GM18907 (cell line): Measurements from ENCODE around the gene PITHD1.
"Not testable (repeated sequence)": the region's sequence is repeated elsewhere in the genome, so short reads cannot be mapped to it uniquely, and the experiment has no call there.

Source experiments
- ATAC-seq: cut with Tn5 transposase; IDR thresholded peaks from one replicate; pipeline ENCODE4 v1.9.1; 2021; ENCODE audit warnings: mild to moderate bottlenecking, moderate library complexity; ENCODE audit not compliant: unreplicated experiment

Gene PITHD1

DNA sequence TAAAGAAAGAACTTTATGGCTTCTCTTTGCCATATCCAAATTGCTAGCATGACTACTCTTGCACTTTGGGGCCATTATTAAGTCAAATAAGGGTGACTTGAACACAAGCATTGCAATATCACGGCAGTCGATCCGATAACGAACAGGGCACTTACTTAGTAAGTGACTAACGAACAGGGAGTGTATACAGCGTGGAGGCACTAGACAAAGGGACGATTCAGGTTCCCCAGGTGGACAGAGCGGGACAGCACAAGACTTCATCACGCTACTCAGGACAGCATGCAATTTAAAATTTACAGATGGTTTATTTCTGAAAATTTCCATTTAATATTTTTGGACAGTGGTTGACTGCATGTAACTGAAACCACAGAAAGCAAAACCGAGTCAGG, 5.4 kb upstream of the PITHD1 start:
- no peak for ATAC-seq

DNA sequence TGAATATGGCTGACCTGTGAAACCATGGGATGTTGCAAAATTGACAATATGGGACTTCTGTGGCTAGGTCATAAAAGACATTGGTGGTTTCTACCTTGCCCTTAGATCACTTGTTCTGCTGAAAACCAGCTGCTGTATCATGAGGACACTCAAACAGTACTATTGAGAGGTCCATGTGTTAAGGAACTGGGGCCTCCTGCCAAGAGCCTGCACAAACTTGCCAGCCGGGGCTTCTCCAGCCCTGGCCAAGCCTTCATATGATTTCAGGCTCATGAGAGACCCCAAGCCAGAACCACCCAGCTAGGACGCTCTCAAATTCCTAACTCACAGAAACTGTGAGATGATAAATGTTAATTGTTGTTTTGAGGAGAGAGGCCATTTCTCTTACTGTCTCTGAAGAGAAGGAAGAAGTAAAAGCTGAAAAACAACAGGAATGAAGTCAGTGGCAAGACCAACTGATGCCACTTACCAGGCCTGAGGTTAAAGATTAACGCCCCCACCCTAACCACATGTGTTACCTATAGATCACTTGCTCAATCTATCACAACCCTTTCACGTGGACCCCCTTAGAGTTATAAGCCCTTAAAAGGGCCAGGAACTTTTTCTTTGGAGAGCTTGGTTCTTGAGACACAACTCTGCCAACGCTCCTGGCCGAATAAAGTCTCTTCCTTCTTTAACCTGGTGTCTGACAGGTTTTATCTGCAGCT, 3.9 kb upstream of the PITHD1 start:
- ATAC-seq, result no peak

DNA sequence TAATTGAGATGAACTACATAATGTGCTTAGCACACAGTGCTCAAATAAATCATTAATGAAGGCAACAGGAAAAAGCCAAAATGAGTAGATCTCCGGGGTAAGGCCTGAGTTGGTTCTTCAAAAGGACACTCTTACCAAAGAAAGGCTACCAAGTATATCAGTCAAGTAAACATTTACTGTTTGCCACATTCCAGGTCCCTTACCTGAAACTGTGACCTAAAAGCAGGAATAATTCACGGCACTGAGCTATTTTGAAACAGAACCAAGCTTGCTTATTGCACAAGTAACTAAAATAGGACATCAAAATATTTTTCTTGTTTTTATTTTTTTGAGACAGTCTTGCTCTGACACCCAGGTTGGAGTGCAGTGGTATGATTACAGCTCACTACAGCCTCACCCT, 2.0 kb upstream of the PITHD1 start:
- ATAC-seq, result no peak

DNA sequence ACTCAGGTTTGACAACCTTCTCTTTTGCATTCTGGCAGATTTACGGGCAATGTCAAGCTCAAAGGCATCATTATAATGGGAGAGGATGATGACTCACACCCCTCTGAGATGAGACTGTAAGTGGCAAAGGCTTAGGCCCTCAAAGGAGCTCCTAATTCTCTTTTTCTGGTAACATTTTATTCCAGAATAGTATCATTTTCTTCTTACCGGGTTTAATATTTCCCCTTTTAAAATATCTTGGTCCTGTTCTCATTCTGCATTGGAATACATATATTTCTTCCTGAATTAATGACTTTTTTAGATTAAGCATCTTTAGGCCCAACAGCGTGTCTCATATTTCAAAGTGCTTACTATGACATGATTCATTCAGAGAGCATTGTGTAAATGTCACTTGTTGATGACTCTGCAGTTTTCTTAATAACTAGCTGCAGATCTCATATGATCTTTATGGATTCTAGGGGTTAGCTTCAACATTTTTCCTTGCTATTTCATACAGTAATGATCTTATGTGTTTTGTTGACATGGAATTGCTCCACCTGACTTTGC, 1.7 kb downstream of the PITHD1 start:
- ATAC-seq, result no peak

DNA sequence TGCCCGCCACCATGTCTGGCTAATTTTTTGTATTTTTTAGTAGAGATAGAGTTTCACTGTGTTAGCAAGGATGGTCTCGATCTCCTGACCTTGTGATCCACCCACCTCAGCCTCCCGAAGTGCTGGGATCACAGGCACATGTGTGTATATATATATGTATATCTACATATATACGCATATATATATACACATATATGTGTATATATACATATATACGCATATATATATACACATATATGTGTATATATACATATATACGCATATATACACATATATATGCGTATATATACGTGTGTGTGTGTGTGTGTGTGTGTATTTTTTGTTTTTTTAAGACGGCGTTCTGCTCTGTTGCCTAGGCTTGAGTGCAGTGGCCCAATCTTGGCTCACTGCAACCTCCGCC, 4.9 kb downstream of the PITHD1 start:
- ATAC-seq, result not testable (repeated sequence)

DNA sequence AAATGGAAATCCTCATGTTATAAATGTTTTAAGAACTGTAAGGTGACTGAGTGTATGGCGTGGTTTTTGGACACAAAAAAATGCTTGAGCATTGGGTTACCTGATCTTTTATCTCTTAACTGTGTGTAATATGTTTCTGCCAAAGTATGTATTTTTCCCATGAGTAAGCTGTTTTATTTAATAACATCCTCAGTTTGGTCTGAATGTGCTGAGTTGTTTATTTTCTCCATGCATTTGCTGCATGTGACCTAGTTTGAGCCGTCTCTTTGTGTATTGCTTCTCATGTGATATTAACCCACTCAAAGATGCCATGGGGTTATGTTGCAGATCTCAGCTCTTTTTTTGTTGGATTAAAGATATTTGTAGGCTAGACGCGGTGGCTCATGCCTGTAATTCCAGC, 6.6 kb downstream of the PITHD1 start:
- ATAC-seq, result no peak

DNA sequence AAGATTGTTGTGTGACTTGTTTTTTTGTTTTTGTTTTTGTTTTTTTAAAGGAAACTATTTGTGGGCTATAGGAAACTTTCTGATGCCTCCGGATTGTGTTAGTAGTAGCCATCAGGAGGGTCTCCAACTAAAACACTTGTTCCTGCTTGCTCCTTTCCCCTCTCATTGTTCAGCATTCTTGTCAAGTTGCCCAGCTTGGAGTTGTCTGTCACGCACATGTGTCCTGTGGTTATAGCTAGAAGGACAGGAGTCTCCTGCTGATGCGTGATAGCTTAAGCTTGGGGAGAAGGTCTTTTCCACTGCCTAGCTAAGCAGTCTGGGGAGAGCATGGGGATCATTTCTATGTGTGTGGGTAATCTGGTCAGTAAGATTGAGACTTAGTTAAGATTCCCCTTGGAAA, 9.5 kb downstream of the PITHD1 start:
- ATAC-seq, result no peak

DNA sequence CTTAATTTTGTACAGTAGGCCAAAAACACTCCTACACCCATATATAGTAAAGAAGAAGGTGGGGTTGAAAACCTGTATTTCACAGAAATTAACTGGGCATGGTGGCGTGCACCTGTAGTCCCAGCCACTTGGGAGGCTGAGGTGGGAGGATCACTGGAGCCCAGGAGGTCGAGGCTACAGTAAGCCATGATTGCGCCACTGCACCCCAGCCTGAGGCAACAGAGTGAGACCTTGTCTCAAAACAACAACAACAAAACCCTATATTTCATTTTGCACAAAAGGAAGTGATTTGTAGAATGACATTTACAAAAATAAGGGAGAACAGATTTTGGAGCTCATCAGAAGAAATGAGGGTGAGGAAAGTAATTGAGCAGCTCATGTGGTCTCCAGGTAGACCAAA, 10.5 kb downstream of the PITHD1 start:
- ATAC-seq, result no peak

DNA sequence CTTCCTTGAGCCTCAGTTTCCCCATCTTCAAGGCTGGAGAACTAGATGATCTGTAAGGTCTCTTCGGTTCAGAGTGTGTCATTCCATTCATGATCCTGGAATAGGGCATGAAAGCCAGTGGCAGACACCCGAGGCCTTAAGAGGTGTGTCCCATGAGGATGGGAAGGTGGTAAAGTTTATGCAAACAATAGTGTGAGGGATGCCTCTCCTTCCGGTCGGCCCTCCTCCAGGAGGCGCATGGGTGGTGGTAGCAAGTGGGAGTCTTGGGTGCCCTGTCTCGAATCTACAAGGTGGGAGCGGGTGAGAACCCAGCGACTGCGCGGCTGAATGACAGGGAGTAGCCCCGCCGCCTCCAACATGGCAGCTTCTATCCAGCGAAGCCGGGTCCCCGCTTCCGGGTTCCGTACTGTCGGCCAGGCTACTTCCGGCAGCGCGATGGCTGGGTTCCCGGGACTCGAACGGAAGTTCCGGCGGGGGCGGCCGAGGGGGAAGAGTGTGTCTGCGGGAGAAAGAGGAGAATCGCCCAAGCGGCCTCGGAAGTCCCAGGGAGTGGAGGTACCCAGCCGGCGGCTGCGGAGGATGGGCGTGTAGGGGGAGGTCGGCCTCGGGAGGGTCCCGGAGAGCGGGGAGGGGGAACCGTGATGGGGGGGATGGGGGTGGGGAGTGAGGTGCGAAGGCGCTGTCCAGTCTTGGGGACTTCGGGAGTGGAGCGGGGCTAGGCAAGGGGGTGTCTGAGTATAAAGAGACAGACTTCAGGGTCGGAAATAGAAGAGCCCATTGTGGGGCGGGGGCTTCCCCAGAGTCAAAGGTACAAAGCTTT, 12.7 kb downstream of the PITHD1 start, which contains the start of gene LYPLA2:
LYPLA2 (plus strand) TSS at position 450 of the 820 bp plus-strand sequence. CDS start 1,538 bp downstream, outside the sequence.
- peak; percentile 66 for ATAC-seq

DNA sequence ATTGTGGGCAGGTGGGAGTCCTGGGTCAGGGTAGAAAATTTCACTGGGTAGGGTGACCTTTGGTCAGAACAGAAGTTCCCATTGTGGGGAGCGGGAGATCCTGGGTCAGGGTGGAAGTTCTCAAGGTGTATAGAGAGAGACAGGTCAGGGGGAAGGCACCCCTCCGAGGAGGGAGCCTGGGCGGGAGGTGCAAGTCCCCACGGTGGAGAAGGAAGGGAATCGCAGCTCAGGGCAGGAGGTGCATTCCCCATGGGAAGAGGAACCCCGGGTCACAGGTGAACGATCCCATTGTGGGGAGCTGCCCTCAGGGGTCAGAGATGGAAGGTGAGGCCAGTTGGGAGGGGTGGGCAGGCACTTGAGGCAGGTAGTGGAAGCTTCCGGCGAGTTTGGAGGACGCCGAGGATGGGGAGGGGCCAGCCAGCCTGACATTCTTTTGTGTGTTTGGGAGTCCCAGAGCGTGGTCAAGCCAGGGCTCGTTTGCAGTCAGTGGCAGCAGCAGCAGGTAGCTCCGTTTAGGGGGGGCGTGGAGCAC, 13.4 kb downstream of the PITHD1 start:
- peak; percentile 4 for ATAC-seq

DNA sequence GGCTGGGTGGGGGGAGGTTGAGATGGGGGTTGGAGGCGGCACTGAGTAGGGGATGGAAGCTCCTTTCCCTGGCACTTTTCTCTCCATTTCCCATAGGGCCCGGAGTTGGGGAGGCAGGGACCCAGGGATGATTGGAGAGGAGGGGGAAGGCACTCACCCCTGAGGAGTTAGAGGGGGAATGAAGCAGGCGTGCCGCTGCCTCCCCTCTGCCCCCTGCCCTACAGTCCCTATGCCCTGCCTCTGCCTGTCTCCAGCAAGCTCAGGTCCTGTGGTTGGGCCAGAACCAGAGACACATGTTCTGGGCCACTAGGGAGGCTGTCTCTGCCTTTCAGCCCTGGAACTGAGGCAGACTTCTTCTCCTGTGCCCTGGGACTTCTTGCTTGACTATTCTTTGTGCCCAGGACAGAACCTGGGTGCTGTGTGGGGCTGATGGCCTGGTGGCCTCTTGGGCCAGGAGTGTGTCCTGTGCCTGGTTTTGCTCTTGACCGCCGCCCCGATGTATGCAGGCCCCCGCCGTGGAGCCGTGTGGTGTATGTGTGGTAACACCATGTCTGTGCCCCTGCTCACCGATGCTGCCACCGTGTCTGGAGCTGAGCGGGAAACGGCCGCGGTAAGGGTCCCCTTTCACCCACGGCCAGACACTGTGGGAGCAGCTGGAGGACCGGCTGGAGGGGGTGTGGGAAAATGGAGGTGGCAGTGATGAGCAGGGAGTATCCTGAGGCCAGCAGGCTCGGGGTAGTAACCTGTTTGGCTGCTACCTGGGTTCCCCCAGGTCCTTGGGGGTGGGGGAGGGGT, 14.1 kb downstream of the PITHD1 start:
- no peak for ATAC-seq

DNA sequence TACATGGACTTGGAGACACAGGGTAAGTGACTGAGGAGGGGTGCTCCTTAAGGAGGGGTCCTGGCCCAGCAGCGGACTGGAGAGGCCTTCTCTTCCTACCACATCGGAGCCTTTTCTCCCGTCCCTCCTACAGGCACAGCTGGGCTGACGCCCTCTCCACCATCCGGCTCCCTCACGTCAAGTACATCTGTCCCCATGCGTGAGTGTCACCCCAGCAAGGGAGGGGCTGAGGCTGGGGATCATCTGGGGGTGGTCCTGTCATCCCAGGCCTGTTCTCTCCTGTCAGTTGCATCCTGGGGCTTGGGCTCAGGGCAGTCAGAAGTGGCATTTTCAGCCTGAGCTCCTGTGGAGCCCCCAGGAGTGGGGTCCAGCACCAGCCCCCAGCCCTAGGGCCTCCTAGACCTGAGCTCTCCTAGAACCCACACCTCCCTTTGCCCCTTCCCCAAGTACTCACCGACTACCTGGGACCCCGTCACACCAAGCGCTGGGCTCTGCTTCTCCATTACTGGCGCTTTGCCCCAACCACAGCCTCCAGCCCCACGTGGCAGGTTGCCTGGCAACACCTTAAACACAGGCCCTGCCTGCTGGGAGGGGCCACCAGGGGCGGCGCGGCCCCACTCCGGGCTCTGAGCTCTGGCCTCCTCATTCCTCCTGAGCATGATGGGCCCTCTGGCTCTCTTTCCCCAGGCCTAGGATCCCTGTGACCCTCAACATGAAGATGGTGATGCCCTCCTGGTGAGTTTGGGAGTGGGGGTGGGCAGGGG, 15.0 kb downstream of the PITHD1 start:
- no peak for ATAC-seq

DNA sequence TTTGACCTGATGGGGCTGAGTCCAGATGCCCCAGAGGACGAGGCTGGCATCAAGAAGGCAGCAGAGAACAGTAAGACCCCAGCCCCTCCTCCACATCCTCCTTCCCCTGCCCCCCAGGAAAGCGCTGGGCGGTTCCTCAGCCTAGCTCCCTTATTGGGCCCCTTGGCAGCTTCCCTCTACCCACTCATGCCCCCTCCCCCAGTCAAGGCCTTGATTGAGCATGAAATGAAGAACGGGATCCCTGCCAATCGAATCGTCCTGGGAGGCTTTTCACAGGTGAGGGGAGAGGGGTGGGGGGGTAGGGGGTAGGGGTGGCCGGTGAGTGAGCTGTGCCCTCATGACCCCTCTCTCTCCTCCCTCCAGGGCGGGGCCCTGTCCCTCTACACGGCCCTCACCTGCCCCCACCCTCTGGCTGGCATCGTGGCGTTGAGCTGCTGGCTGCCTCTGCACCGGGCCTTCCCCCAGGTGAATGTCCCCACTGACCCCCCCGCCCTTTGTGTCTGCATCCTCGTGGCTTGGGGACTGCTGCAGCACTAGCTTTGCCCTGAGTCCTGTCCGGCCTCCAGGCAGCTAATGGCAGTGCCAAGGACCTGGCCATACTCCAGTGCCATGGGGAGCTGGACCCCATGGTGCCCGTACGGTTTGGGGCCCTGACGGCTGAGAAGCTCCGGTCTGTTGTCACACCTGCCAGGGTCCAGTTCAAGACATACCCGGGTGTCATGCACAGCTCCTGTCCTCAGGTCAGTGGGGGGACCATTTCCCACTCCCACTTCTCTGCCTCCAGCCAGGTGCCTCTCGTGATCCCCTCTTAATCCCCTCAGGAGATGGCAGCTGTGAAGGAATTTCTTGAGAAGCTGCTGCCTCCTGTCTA, 15.9 kb downstream of the PITHD1 start:
- no peak for ATAC-seq

DNA sequence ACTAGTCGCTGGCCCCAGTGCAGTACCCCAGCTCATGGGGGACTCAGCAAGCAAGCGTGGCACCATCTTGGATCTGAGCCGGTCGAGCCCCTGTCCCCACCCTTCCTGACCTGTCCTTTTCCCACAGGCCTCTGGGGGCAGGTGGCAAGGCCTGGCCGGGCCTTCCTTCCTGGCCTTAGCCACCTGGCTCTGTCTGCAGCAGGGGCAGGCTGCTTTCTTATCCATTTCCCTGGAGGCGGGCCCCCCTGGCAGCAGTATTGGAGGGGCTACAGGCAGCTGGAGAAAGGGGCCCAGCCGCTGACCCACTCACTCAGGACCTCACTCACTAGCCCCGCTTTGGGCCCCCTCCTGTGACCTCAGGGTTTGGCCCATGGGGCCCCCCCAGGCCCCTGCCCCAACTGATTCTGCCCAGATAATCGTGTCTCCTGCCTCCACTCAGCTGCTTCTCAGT, 16.5 kb downstream of the PITHD1 start:
- ATAC-seq, result not testable (repeated sequence)

DNA sequence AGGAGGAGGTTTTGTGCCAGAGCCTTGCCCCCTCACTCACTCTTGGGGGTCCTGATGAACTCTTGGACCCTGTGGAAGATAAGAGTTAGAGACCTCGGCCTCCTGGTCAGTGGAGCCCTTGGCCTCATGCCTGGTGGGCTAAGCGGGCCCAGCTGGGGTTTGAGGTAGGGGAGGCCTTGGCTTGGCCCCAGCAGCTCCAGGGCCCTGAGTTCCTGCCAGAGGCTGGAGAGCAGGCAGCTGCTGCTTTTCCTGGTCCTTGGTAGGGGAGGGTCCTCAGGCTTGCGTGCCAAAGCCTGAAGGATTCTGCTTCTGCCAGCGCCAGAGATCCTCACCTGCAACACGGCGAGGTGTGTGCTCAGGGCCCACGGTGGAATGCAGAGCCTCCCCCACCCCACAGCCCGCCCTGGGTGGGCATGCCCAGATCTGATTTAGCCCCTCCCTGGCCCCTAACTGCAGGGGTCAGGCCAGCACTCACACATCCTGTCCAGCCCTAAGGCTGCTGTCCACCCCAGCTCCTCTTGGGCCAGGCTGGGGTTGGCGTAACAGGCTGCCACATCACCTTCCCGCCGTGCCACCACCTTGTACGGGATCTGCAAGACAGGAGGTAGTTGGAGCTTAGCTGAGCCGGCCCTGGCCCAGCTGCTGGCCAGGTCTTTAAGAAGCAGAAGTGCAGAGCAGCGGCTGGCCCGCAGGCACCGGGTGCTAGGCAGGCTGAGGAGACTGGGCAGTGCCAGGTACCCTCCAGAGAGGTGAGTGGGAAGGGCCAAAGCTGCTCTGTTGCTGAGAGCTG, 17.7 kb downstream of the PITHD1 start:
- ATAC-seq, result no peak

DNA sequence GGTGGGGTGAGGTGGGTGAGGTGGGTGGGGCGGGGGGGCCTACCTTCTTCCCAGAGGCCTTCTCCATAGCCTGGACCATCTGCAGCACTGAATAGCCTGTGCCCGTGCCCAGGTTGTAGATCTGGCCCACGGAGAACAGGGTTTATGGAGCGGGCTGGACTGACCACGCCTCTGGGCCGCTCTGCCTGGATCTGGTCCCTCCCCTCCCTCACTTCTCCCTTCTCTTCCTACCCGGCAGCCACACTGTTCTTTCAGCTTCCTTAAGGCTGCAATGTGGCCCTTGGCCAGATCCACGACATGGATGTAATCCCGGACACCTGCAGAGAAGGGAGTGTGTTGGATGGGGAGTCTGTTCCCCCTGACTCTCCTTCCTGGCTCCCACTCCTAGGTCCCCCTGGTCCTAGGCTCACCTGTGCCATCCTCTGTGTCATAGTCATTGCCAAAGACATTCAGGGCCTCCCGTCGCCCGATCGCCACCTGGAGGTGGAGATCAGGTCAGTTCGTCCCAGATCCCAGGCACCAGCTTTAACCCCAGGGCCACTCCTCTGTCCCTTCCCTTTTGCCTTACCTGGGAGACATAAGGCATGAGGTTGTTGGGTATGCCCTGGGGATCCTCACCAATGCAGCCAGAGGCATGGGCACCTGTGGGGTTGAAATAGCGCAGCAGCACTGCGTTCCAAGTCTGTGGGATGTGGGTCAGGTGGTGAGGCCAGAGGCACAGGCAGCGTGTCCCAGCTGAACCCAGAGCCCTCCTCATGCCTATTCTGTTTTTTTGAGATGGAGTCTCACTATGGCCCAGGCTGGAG, 18.5 kb downstream of the PITHD1 start:
- ATAC-seq, result no peak
